ENCODE results near the gene GIMAP6.

- TF ChIP-seq MED13 (CRISPR knock-in tag; IDR thresholded peaks at IDR 0.05) (no peak), POLR2A (IDR thresholded peaks at IDR 0.05; ENCODE audit: insufficient read depth in 1 of 2, low read depth in 2 of 2, low read length in 2 of 2) (no peak), POLR2AphosphoS5 (IDR thresholded peaks at IDR 0.05; ENCODE audit: low read depth, low read length) (no peak), JARID2 (CRISPR knock-in tag; IDR thresholded peaks at IDR 0.05; ENCODE audit: insufficient replicate concordance) (no peak), ZFP36 (IDR thresholded peaks at IDR 0.05; ENCODE audit: borderline replicate concordance, low read depth, low read length, partially characterized antibody) (no peak), TEAD2 (CRISPR knock-in tag; IDR thresholded peaks at IDR 0.05) (no peak), REST (IDR thresholded peaks at IDR 0.05; ENCODE audit: borderline replicate concordance in 1 of 2, low read depth in 1 of 2, low read length in 2 of 2) (no peak), MAX (IDR thresholded peaks at IDR 0.05) (no peak)
- TF ChIP-seq, protein P1, sequence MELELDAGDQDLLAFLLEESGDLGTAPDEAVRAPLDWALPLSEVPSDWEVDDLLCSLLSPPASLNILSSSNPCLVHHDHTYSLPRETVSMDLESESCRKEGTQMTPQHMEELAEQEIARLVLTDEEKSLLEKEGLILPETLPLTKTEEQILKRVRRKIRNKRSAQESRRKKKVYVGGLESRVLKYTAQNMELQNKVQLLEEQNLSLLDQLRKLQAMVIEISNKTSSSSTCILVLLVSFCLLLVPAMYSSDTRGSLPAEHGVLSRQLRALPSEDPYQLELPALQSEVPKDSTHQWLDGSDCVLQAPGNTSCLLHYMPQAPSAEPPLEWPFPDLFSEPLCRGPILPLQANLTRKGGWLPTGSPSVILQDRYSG (CRISPR knock-in tag; IDR thresholded peaks at IDR 0.05): no peak
These were observed 4.2 kb downstream of the GIMAP6 start for GRCh38 chr7:150627959-150628358.
